CMK (cell line): ENCODE results near the gene TBC1D24.
"Not testable (repeated sequence)": the region's sequence is repeated elsewhere in the genome, so short reads cannot be mapped to it uniquely, and the experiment has no call there.

Experiments used
- DNase-seq: peaks from one replicate; pipeline ENCODE4 v3.0.0-alpha.2; 2010; ENCODE audit warnings: low read depth

The TBC1D24 gene

GRCh38 chr16:2468725-2469398 is 6.1 kb upstream of the TBC1D24 start:
- DNase-seq = no peak

GRCh38 chr16:2469399-2470233 is 5.3 kb upstream of the TBC1D24 start:
- DNase-seq = no peak

- DNase-seq = no peak
Observed at GRCh38 chr16:2470234-2470601, 4.7 kb upstream of the TBC1D24 start.

GRCh38 chr16:2470603-2471015 is 4.3 kb upstream of the TBC1D24 start:
- no peak for DNase-seq

GRCh38 chr16:2471016-2471652 is 3.8 kb upstream of the TBC1D24 start, which contains the start of gene NTN3:
NTN3 (plus strand) TSS chr16:2471297; CDS start chr16:2471702, 405 bp downstream.
- no peak for DNase-seq

- no peak for DNase-seq
Observed at GRCh38 chr16:2471653-2472487, 3.1 kb upstream of the TBC1D24 start.

- no peak for DNase-seq
Observed at GRCh38 chr16:2472488-2472864, 2.5 kb upstream of the TBC1D24 start.

GRCh38 chr16:2472885-2473445 is 2.0 kb upstream of the TBC1D24 start:
- no peak for DNase-seq

- DNase-seq = peak; percentile 72
Observed at GRCh38 chr16:2473446-2473926, 1.4 kb upstream of the TBC1D24 start.

- no peak for DNase-seq
Observed at GRCh38 chr16:2473999-2474876, 689 bp upstream of the TBC1D24 start.

GRCh38 chr16:2475413-2476344 is 752 bp downstream of the TBC1D24 start:
- no peak for DNase-seq

- DNase-seq = no peak
Observed at GRCh38 chr16:2476345-2476720, 1.4 kb downstream of the TBC1D24 start.

GRCh38 chr16:2476741-2477140 is 1.8 kb downstream of the TBC1D24 start:
- no peak for DNase-seq

GRCh38 chr16:2477327-2477726 is 2.4 kb downstream of the TBC1D24 start:
- no peak for DNase-seq

GRCh38 chr16:2478279-2478678 is 3.4 kb downstream of the TBC1D24 start:
- DNase-seq = no peak

GRCh38 chr16:2479996-2480395 is 5.1 kb downstream of the TBC1D24 start:
- DNase-seq = not testable (repeated sequence)

- no peak for DNase-seq
Observed at GRCh38 chr16:2480948-2481347, 6.0 kb downstream of the TBC1D24 start.

- no peak for DNase-seq
Observed at GRCh38 chr16:2481676-2482075, 6.7 kb downstream of the TBC1D24 start.

- DNase-seq = no peak
Observed at GRCh38 chr16:2482249-2482648, 7.3 kb downstream of the TBC1D24 start.
